Measurements from ENCODE around the gene TAS2R31. TPM values are rescaled to one million over a fixed set of nuclear protein-coding genes. Genes with fewer than 3 reads are reported as not detected.

The TAS2R31 gene
- total and polyA plus RNA-seq, 5 experiments from 2014 or later = 0.22 to 3.2 (median 1.6) TPM; not detected in 1

DNA sequence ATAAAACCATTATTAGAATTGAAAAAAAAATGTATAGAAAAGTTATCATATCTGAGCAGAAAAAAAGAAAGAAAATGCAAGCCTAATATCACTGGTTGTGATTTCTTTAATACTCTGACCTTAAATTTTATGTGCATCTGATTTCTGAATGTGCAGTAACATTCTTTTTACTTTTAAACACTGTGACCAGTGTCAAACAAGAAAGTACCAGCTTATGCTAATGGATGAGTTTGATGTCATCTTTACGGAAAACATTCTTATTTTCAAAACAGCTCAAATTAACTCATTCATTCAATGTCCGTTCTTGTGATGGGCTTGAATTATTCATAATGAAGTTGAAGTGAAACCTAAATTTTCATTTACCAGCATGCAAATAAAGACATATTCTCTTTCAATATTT, 44.4 kb downstream of the TAS2R31 start, which contains the start of gene TAS2R50:
Gene TAS2R50 (minus strand): TSS at position 101 of the 400 bp plus-strand sequence. CDS start 52 bp downstream, at position 49.
- POLR2A ChIA-PET = no interaction called here
- ATAC-seq (no peak), DNase-seq (no peak)
- Mint-ChIP-seq H3K27me3 (peaks cover 0 to 3% (median 0%) of the 10 kb centered on the region in 5 donors), H3K36me3 (peaks cover 8 to 17% (median 11%) of the 10 kb centered on the region in 3 donors), H3K27ac (no peak within 1 kb of the TSS), H3K4me3 (no peak within 1 kb of the TSS), H3K9me3 (peaks cover 0 to 15% (median 0%) of the 10 kb centered on the region in 9 donors), H3K4me1 (peaks cover 8 to 22% (median 18%) of the 10 kb centered on the region in 4 donors)

GRCh38 chr12:10982244-10982643, 49.0 kb downstream of the TAS2R31 start:
- Mint-ChIP-seq H3K4me1 (peaks cover 14 to 44% (median 36%) of the 10 kb centered on the region in 4 donors), H3K27ac (peak overlapping the region in 4 of 10 donors; percentile 6 to 61 (median 48)), H3K27me3 (peaks cover 0 to 3% (median 0%) of the 10 kb centered on the region in 5 donors), H3K9me3 (no peaks in the 10 kb centered on the region), H3K4me3 (peak overlapping the region in 8 of 10 donors; percentile 20 to 62 (median 40)), H3K36me3 (peaks cover 0 to 2% (median 0%) of the 10 kb centered on the region in 3 donors)
- ATAC-seq = peak; percentile 97 to 98
- DNase-seq = peak in 9 of 10 donors; percentile 21 to 93 (median 80)
- POLR2A ChIA-PET = interaction anchor here (0.6 kb wide), 2 partner anchors 230 to 1927 kb away, joined by 4 to 5 read pairs; no protein-coding TSS in a partner anchor

Other genes with a start within 250 kb of the TAS2R31 start
- gene TAS2R7, start 228.8 kb downstream of the TAS2R31 start, total RNA-seq = not detected
- not detected for gene TAS2R7, start 228.8 kb downstream of the TAS2R31 start, polyA plus RNA-seq
- gene TAS2R8, start 224.1 kb downstream of the TAS2R31 start, total RNA-seq = not detected
- gene TAS2R8, start 224.1 kb downstream of the TAS2R31 start, polyA plus RNA-seq = not detected
- gene TAS2R9, start 221.2 kb downstream of the TAS2R31 start, total RNA-seq = not detected
- gene TAS2R9, start 221.2 kb downstream of the TAS2R31 start, polyA plus RNA-seq = not detected
- gene TAS2R10, start 205.0 kb downstream of the TAS2R31 start, total RNA-seq = 1 to 10 TPM; 1.3 TPM
- not detected for gene TAS2R10, start 205.0 kb downstream of the TAS2R31 start, polyA plus RNA-seq
- gene PRR4, start 181.9 kb downstream of the TAS2R31 start, total RNA-seq = 1 to 10 TPM; 1.8 to 2.5 TPM
- 1 to 10 TPM in 1 of 3 donors, under 1 TPM in 1, not detected in 1; 0.87 to 5.7 TPM for gene PRR4, start 181.9 kb downstream of the TAS2R31 start, polyA plus RNA-seq
- 10 to 100 TPM; 20.8 to 27.1 TPM for gene PRH1, start 147.2 kb downstream of the TAS2R31 start, total RNA-seq
- gene PRH1, start 147.2 kb downstream of the TAS2R31 start, polyA plus RNA-seq = 10 to 100 TPM in 2 of 3 donors, 1 to 10 TPM in 1; 7.0 to 20.8 (median 12.4) TPM
- gene TAS2R13, start 121.8 kb downstream of the TAS2R31 start, total RNA-seq = 1 to 10 TPM; 1.2 to 1.5 TPM
- gene TAS2R13, start 121.8 kb downstream of the TAS2R31 start, polyA plus RNA-seq = not detected
- not detected for gene PRH2, start 102.2 kb downstream of the TAS2R31 start, total RNA-seq
- not detected for gene PRH2, start 102.2 kb downstream of the TAS2R31 start, polyA plus RNA-seq
- 1 to 10 TPM; 3.1 to 3.5 TPM for gene TAS2R14, start 92.1 kb downstream of the TAS2R31 start, total RNA-seq
- 1 to 10 TPM in 1 of 3 donors, under 1 TPM in 2; 0.71 to 1.2 (median 0.74) TPM for gene TAS2R14, start 92.1 kb downstream of the TAS2R31 start, polyA plus RNA-seq
- gene TAS2R50, start 44.5 kb downstream of the TAS2R31 start, total RNA-seq = 1 to 10 TPM; 1.2 TPM
- gene TAS2R50, start 44.5 kb downstream of the TAS2R31 start, polyA plus RNA-seq = not detected
- 1 to 10 TPM; 1.7 to 2.1 TPM for gene TAS2R20, start 33.1 kb downstream of the TAS2R31 start, total RNA-seq
- gene TAS2R20, start 33.1 kb downstream of the TAS2R31 start, polyA plus RNA-seq = under 1 TPM; 0.14 to 0.25 (median 0.15) TPM
- 1 to 10 TPM; 3.9 to 4.7 TPM for gene TAS2R19, start 8.8 kb downstream of the TAS2R31 start, total RNA-seq
- gene TAS2R19, start 8.8 kb downstream of the TAS2R31 start, polyA plus RNA-seq = under 1 TPM in 1 of 3 donors, not detected in 2; 0.22 TPM
- 1 to 10 TPM in 1 of 2 experiments, under 1 TPM in 1; 0.71 to 1.9 TPM for gene TAS2R46, start 30.9 kb upstream of the TAS2R31 start, total RNA-seq
- gene TAS2R46, start 30.9 kb upstream of the TAS2R31 start, polyA plus RNA-seq = under 1 TPM in 1 of 3 donors, not detected in 2; 0.66 TPM
- gene TAS2R43, start 60.9 kb upstream of the TAS2R31 start, total RNA-seq = 1 to 10 TPM in 1 of 2 experiments, under 1 TPM in 1; 0.91 to 1.4 TPM
- not detected for gene TAS2R43, start 60.9 kb upstream of the TAS2R31 start, polyA plus RNA-seq
- 1 to 10 TPM; 4.3 to 5.0 TPM for gene TAS2R30, start 103.2 kb upstream of the TAS2R31 start, total RNA-seq
- gene TAS2R30, start 103.2 kb upstream of the TAS2R31 start, polyA plus RNA-seq = not detected
- 10 to 100 TPM; 13.4 to 14.5 TPM for gene SMIM10L1, start 139.8 kb upstream of the TAS2R31 start, total RNA-seq
- 10 to 100 TPM in 2 of 3 donors, 1 to 10 TPM in 1; 7.6 to 14.0 (median 11.0) TPM for gene SMIM10L1, start 139.8 kb upstream of the TAS2R31 start, polyA plus RNA-seq
- not detected for gene TAS2R42, start 155.5 kb upstream of the TAS2R31 start, total RNA-seq
- not detected for gene TAS2R42, start 155.5 kb upstream of the TAS2R31 start, polyA plus RNA-seq
- not detected for gene PRB3, start 238.3 kb upstream of the TAS2R31 start, total RNA-seq
- gene PRB3, start 238.3 kb upstream of the TAS2R31 start, polyA plus RNA-seq = under 1 TPM in 2 of 3 donors, not detected in 1; 0.22 to 0.75 TPM